T-helper 2 cell (primary cell): ENCODE data around the gene SERPINB1.

Source experiments
- DNase-seq, 5 experiments: peaks; one replicate each; pipeline versions ENCODE4 v3.0.0 to v3.0.0-alpha.2; 2012 to 2022

The SERPINB1 gene

GRCh38 chr6:2790588-2791449 lies 50.8 kb downstream of the SERPINB1 start:
- peak in 3 of 5 experiments; percentile 18 to 76 (median 23) for DNase-seq

GRCh38 chr6:2786269-2786668 lies 55.4 kb downstream of the SERPINB1 start:
- no peak for DNase-seq

- DNase-seq = no peak
Measured at GRCh38 chr6:2784930-2785329, 56.7 kb downstream of the SERPINB1 start.

- DNase-seq = no peak
Measured at GRCh38 chr6:2784061-2784460, 57.6 kb downstream of the SERPINB1 start.

GRCh38 chr6:2783188-2783963 lies 58.3 kb downstream of the SERPINB1 start:
- DNase-seq = no peak

GRCh38 chr6:2782825-2783187 lies 58.9 kb downstream of the SERPINB1 start:
- no peak for DNase-seq

- DNase-seq = no peak
Measured at GRCh38 chr6:2782356-2782708, 59.3 kb downstream of the SERPINB1 start.
